Dermis blood vessel endothelial cell (primary cell): ENCODE results near the gene TLK2. TPM values are rescaled to one million over a fixed set of nuclear protein-coding genes. Genes with fewer than 3 reads are reported as not detected.
"Not testable (repeated sequence)": the region's sequence is repeated elsewhere in the genome, so short reads cannot be mapped to it uniquely, and the experiment has no call there.

ENCODE experiments used
- DNase-seq: peaks from one replicate; pipeline ENCODE4 v3.0.0; 2010
- total RNA-seq: library from RNA; depleted of rRNA; stranded (reverse); fragments of >200 nt; gene quantifications from 2 replicates; pipeline ENCODE4 v1.2.3, GENCODE V29; 2014

The TLK2 gene
- total RNA-seq: 54.3 and 74.3 TPM in 2 replicates

DNA sequence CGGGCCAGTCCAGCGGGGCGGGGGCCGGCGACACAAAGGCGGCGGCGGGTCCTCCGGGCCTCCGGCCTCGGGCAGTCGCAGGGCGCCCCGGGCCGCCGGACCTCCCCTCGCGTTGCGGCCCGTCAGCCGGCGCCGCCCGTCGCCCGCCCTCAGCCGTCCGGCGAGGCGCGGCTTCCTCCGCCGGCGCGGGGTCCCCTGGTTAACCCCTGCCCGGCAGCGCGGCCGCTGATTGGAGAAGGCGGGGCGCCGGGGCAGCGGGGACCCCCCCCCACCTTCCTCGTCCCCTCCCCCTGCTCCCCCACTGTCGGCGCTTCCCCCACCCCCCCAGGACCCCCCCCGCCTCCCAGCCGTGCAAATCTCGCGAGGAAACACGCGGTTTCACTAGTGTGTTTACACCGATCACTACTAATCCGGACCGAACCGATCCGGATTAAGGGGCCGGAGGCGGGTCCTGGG lies at the start of gene TLK2:
TLK2 (plus strand) TSS at position 402 of the 456 bp plus-strand sequence. CDS start 2,301 bp downstream, outside the sequence.
- peak; percentile 85 for DNase-seq

GRCh38 chr17:62435251-62435650 lies 43.4 kb upstream of the TLK2 start:
- DNase-seq: not testable (repeated sequence)

DNA sequence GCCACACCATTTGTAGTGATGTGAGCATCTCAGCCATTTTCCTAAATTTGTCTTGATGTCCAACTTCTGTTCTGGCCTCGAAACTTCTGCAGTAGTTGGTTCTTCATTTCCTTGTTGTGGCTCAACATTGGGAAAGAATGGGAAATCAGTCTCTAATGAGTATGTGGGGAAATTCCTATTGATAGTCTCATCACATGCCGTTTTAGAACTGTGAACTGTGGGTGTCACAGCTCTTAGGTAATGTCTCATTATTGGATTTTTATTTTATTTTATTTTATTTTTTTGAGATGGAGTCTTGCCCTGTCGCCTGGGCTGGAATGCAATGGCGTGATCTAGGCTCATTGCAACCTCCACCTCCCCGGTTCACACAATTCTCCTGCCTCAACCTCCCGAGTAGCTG lies 37.4 kb upstream of the TLK2 start:
- not testable (repeated sequence) for DNase-seq

GRCh38 chr17:62444063-62444462 lies 34.6 kb upstream of the TLK2 start:
- no peak for DNase-seq

DNA sequence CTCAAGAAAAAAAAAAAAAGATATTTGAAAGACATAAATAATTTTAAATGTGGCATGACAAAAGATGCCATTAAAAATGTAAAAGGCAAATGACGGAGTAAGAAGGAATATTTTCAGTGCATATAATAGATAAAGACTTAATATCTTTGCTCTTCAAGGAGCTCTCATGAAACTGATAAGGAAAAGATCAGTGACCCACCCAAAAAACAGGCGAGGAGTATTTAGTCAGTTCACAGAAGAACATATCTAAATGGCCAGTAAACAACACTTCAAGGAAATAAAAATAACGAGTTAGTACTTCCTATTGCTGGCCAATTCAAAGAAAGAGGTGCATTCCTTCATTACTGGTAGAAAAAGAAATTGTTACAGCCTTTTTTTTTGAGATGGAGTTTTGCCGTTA lies 32.8 kb upstream of the TLK2 start:
- not testable (repeated sequence) for DNase-seq

DNA sequence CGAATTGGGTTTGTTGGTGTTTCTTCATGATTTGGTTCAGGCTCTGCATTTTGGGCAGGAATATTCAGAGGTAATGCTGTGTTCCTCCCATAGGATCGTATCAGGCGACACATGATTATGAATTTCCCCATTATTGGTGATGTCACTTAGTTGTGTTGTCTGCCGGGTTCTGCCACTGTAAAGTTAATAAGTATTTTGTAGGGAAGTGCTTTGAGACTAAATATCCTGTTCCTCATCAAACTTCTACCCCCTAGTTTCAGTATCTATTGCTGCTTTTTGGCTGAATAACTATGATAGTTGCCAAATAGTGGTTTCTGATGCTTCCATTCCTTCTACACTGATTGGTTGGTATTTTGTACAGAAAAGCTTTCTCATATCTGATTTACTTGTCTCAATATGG lies 26.4 kb upstream of the TLK2 start:
- DNase-seq: not testable (repeated sequence)

- not testable (repeated sequence) for DNase-seq
Observed at GRCh38 chr17:62453041-62453440, 25.6 kb upstream of the TLK2 start.

DNA sequence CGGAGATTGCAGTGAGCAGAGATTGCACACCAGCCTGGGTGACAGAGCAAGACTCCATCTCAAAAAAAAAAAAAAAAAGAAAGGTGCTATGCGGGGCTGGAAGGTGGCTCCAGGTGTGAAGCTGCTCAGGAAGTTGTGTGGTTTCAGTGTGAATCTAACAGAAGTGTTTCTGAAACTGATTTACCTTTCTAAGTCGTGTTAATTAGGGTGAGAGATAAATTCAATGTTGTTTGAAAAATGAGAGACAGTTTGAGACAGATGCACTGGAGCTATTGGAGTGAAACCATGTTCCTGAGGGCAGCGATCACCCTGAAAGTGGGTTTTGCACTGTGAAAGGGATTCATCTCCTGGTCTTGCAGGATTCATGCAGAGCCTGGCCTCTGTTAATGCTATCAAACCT lies 25.0 kb upstream of the TLK2 start:
- DNase-seq: not testable (repeated sequence)

DNA sequence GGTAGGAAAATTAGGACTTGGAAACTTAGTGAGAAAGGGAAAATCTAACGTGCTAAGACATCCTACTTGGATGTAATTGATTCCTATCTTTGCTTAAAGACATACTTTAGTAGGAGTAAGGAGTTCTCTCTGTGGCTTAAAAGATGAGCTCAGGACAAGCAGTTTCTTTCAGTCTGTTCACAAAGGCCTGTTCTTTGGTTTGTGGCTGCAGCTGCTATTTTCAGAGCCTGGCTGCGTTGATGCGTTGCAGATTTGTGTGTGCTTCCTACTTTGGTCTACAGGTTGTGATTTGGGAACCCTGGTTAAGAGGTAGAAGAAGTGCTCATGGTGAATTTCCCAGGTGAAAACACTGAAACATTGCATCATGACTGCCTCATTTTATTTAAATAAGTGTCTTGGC lies 24.5 kb upstream of the TLK2 start:
- not testable (repeated sequence) for DNase-seq

DNA sequence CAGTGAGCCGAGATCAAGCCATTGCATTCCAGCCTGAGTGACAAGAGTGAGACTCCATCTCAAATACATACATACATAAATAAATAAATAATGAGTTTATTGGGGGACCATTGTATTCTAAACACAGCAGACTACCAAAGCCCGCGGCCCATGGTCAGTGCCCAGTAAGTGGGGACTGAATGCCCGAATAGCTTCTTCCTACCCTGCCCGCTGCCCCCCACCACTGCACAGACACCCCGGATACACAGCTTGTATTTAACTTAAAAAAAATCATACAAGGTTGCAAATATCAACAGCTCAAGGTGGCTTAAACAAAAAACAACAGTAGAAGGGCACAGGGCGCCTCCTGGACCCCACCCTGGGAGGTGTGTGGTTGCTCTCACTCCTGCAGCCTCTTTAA lies 22.6 kb upstream of the TLK2 start:
- no peak for DNase-seq

- DNase-seq: not testable (repeated sequence)
Observed at GRCh38 chr17:62458483-62458882, 20.1 kb upstream of the TLK2 start.

DNA sequence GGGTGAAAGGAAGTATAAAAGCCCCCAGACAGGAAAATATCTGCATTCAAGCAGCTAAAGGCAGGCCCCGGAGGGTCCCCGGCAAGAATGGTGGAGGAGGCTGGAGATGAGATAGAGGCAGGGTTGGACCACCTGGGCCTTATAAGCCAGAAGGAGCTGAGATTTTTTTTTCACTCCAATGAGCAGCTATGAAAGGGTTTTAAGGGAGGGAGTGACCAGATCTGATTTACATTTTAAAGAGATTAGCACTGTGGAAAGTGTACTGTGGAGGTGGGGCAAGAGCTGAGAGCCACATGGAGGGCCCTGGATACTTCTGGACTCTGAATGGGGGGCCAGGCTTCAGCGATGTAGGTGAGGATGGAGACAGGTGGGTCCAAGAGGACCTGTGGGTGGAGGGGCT lies 14.2 kb upstream of the TLK2 start:
- DNase-seq: not testable (repeated sequence)

DNA sequence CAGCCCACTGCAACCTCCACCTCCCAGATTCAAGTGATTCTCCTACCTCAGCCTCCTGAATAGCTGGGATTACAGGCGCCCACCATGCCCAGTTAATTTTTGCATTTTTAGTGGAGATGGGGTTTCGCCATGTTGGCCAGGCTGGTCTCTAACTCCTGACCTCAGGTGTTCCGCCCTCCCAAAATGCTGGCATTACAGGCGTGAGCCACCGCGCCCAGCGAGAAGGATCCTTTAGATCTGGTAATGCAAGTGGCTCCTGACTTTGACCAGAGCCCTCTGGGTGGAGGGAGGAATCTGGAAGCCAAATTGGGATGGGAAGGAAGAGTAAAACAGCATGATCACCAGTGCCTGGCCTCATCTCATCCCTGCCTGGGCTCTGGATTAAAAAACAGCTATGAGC lies 13.4 kb upstream of the TLK2 start:
- DNase-seq: not testable (repeated sequence)

DNA sequence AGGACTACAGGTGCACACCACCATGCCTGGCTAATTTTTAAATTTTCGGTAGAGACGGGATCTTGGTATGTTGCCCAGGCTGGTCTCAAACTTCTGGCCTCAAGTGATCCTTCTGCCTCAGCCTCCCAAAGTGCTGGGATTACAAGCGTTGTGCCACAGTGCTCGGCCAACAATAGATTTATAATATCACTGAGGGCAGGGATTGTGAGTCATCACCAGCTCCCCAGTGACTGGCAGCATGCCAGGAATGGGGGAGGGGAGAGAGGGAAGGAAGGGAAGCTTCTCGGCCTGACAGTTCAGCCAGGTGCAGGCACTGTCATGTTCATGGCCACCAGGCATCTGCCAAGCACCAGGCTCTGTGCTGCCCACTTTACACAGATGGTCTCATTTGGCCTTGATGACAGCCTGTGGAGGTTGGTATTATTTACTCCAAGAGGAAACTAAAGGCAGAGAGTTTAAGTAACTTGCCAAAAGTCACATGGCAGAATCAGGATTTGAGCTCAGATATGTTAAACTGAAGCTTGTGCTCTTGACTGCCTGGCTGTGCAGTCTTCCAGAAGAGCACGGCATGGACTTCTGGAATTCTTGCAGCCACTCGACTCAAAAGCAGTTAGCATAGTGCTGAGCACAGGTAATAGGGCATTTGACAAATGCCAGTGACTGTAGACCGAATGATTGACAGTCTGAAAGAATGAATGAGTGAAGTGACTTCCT lies 7.8 kb upstream of the TLK2 start:
- DNase-seq: peak; percentile 76

DNA sequence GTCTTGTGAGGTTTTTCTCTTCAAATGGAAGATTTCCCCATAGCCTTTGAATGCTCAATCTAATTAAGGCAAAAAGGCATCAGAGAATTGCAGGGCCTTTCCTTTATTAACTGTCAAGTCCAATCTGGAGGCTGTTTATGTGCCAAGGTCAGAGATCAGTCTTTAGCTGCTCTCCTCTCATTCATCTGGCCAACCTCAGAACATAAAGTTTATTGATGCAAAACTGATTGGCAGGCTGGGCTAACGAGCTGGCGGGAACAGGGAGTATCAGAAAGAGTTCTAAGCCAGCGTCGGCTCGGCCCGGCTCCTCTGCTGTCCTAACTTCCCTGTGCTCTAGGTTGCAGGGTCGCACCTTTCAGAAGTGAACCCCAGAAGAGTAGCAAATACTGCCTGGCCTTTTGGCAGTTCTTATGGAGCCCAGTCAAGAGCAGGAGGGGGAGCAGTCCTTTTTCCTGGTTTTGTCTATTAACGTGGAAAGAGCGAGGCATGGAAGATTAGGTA lies 7.2 kb upstream of the TLK2 start:
- not testable (repeated sequence) for DNase-seq

DNA sequence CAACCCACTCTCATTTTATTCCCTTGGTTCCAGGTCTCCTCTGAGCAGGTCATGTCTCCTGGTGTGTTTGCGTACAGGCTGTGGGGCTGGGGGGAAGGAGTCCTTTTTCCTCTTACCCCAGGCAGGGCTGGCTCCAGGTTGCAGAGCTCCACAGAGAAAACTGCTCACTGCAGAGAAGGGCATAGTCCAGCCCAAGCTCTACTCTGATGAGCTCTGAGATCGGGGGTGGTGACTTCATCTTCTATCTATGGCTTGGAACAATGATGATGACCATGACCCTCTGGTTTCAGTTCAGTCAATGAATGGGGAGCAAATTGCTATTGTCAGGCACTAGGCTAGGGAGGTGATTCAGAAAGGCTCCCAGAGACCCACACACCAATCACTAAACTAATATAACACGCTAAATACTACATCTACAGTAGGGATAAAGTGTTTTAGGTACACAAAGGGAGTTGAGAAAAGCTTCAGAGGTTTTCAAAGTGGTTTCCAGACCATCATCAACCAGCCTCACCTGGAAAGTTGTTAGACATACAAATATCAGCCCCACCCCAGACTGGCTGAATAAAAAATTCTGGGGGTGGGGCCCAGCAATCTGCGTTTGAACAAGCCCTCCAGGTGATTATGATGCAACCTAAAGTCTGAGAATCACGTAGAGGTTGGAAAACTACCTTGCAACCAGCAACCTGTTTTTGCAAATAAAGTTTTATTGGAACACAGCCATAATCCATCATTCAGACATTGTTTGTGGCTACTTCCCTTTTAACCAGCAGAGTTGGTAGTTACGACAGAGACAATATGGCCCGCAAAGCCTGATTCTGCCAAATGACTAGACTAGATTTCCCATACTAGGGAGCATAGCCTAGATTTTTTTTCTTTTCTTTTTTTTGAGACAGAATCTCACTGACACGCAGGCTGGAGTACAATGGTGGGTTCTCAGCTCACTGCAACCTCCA lies 5.3 kb upstream of the TLK2 start:
- peak; percentile 30 for DNase-seq

GRCh38 chr17:62477111-62477510 lies 1.5 kb upstream of the TLK2 start:
- not testable (repeated sequence) for DNase-seq

GRCh38 chr17:62477718-62478408 lies 762 bp upstream of the TLK2 start:
- peak; percentile 18 for DNase-seq

- peak; percentile 17 for DNase-seq
Observed at GRCh38 chr17:62478880-62479638, 434 bp downstream of the TLK2 start.

DNA sequence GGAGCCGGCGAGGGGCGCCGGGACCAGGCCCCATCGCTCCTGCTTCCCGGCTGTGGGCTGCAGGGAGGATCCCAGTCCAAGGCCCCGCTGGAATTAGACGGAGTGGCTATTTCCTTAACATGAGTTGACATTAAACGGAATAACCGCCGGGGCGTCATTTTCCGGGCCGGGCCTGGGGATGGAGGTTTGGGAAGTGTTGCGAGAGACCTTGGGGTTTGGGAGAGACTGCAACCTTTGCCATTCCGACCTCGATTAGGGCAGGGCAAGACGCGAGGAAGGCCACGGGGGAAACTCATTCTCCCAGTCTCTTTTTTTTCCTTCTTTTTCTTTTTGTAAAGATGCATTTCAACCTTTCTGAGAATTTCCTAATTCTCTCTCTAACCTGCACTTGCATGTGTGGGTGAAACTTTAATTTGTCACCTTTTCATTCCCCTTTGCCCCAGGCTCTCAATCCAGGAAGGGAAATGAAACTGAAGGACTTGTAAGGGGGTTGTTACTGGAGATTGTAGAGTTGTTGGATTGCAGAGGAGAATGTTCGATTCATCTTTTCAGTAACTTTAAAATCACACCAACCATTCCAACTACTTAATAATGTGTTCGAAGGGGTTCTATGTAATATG lies 1.1 kb downstream of the TLK2 start:
- DNase-seq: peak; percentile 22

DNA sequence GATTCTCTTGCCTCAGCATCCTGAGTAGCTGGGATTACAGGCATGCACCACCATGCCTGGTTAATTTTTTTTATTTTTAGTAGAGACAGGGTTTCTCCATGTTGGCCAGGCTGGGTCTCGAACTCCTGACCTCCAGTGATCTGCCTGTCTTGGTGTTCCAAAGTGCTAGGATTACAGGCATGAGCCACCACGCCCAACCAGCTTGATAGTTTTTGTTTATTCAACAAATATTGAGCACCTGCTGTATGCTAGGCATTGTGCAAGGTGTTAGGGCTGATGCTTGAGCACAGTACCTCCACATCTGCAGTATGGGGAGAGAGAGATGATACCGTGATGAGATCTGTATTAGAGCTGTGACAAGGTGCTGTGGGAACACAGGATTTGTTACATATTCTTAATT lies 3.9 kb downstream of the TLK2 start:
- DNase-seq: not testable (repeated sequence)
